GM23248 (cell line): Measurements from ENCODE around the gene SLC22A9.

Experiments used
- EZH2 ChIP-seq: fragments of 200-600 bp; sonication (generic); IDR thresholded peaks from 2 replicates; pipeline ENCODE4 v1.6.1; 2018; ENCODE audit warnings: antibody characterized with exemption, mild to moderate bottlenecking; ENCODE audit not compliant: insufficient read depth, poor library complexity, severe bottlenecking
- EZH2phosphoT487 ChIP-seq: fragments of 200-600 bp; sonication (generic); IDR thresholded peaks from 2 replicates; pipeline ENCODE4 v1.6.1; 2018; ENCODE audit warnings: antibody characterized with exemption, moderate library complexity, mild to moderate bottlenecking, low read depth; ENCODE audit not compliant: insufficient read depth

GRCh38 chr11:63406458-63406857 is 36.9 kb downstream of the SLC22A9 start:
- TF ChIP-seq EZH2 (no peak), EZH2phosphoT487 (no peak)
